Testis (tissue), 3 donors: ENCODE results near the gene CTAG2. TPM values are rescaled to one million over a fixed set of nuclear protein-coding genes. Genes with fewer than 3 reads are reported as not detected.

Source experiments
- DNase-seq: peaks from one replicate; pipeline ENCODE4 v3.0.0-alpha.2; 2019
- H3K27ac ChIP-seq, 2 donors: fragments of 200-600 bp; sonication (generic); one replicate each; pipeline ENCODE4 v1.5.1; 2019
- H3K27me3 ChIP-seq: fragments of 200-600 bp; sonication (generic); one replicate; pipeline ENCODE4 v1.5.1; 2019
- H3K36me3 ChIP-seq: fragments of 200-600 bp; sonication (generic); one replicate; pipeline ENCODE4 v1.5.1; 2017; ENCODE audit warnings: low read depth; ENCODE audit errors: missing control alignments
- H3K4me1 ChIP-seq: fragments of 200-600 bp; sonication (generic); one replicate; pipeline ENCODE4 v1.5.1; 2019
- H3K4me3 ChIP-seq, 2 donors: fragments of 200-600 bp; sonication (generic); one replicate each; pipeline ENCODE4 v1.5.1; 2017 to 2019
- H3K9me3 ChIP-seq: fragments of 200-600 bp; sonication (generic); one replicate; pipeline ENCODE4 v1.5.1; 2017
- CTCF ChIP-seq, 3 experiments: fragments of 450-650 bp in 2 of 3; fragments of 200-600 bp in 1 of 3; sonication (generic) in 1 of 3; IDR thresholded peaks; one replicate each; pipeline ENCODE4 v1.5.1; 2016 to 2019; ENCODE audit warnings: antibody characterized with exemption in 3 of 3, mild to moderate bottlenecking in 2 of 3, moderate library complexity in 1 of 3
- POLR2A ChIP-seq: fragments of 450-650 bp; IDR thresholded peaks from one replicate; pipeline ENCODE4 v1.6.1; 2017; ENCODE audit warnings: antibody characterized with exemption, mild to moderate bottlenecking, moderate library complexity
- whole genome bisulfite sequencing, 2 donors: methylation state at CpG; one replicate each; pipeline ENCODE4 v1.1.5; 2018; 5-methylcytosine and 5-hydroxymethylcytosine counted together
- intact Hi-C: fragments of 100-400 bp; cut with DNase I; formaldehyde crosslinking; loops from one replicate; pipeline ENCODE4 v1.15.1; 2023; ENCODE audit warnings: low total_unique reads
- polyA plus RNA-seq: library from polyadenylated mRNA; stranded (reverse); fragments of 350-450 nt; fragmentation: Illumina TruSeq; extraction: RNeasy Lipid Tissue Mini Kit (QIAGEN cat#74804); gene quantifications from one replicate; pipeline ENCODE4 v1.2.3, GENCODE V29; 2014; ENCODE audit warnings: low read depth, low replicate concordance; ENCODE audit not compliant: insufficient read depth
- total RNA-seq, 2 donors: library from RNA; depleted of rRNA; stranded (reverse); fragments of >200 nt; gene quantifications; one replicate each; pipeline ENCODE4 v1.2.3, GENCODE V29; 2016

The CTAG2 gene
- total and polyA plus RNA-seq, 3 donors from 2014 or later = 8.4 to 27.6 (median 17.3) TPM

GRCh38 chrX:154658187-154658586, 4.8 kb upstream of the CTAG2 start:
- no peaks in the 10 kb centered on the region for H3K27me3 ChIP-seq
- DNase-seq = no peak
- H3K9me3 ChIP-seq = no peaks in the 10 kb centered on the region
- no peak overlapping the region for H3K4me3 ChIP-seq
- TF ChIP-seq CTCF (IDR thresholded peaks at IDR 0.05) (no peak), POLR2A (no peak)
- no peaks in the 10 kb centered on the region for H3K4me1 ChIP-seq
- H3K36me3 ChIP-seq = no peaks in the 10 kb centered on the region
- 98% methylated on average over 7 of the region's 12 CpGs; no CpG with 5 or more reads in 1 of the 2 donors for WGBS, 2 donors
- intact Hi-C loops = no loop called here
- H3K27ac ChIP-seq = no peak overlapping the region

- no peak for DNase-seq
- TF ChIP-seq CTCF (IDR thresholded peaks at IDR 0.05) (no peak), POLR2A (no peak)
- H3K9me3 ChIP-seq = no peaks in the 10 kb centered on the region
These were observed 3.9 kb upstream of the CTAG2 start for GRCh38 chrX:154657226-154657805.

GRCh38 chrX:154655786-154656185, 2.4 kb upstream of the CTAG2 start:
- Histone ChIP-seq H3K27ac (no peak overlapping the region), H3K27me3 (no peaks in the 10 kb centered on the region), H3K4me1 (no peaks in the 10 kb centered on the region), H3K9me3 (no peaks in the 10 kb centered on the region), H3K36me3 (no peaks in the 10 kb centered on the region), H3K4me3 (no peak overlapping the region)
- TF ChIP-seq CTCF (IDR thresholded peaks at IDR 0.05) (no peak), POLR2A (no peak)
- DNase-seq = no peak
- intact Hi-C loops = no loop called here
- WGBS, 2 donors = 94 to 100% methylated on average over 2 to 11 of the region's 11 CpGs

More at GRCh38 chrX:154657226-154657805, 3.9 kb upstream of the CTAG2 start:
- intact Hi-C loops = no loop called here
- Histone ChIP-seq H3K4me3 (no peak overlapping the region), H3K27ac (no peak overlapping the region), H3K27me3 (no peaks in the 10 kb centered on the region), H3K4me1 (no peaks in the 10 kb centered on the region), H3K36me3 (no peaks in the 10 kb centered on the region)
- 86 to 90% methylated on average over 13 to 15 of the region's 15 CpGs for WGBS, 2 donors

- Histone ChIP-seq H3K36me3 (no peaks in the 10 kb centered on the region), H3K4me1 (no peaks in the 10 kb centered on the region), H3K4me3 (no peak overlapping the region), H3K9me3 (no peaks in the 10 kb centered on the region), H3K27me3 (no peaks in the 10 kb centered on the region), H3K27ac (no peak overlapping the region)
- DNase-seq = no peak
- intact Hi-C loops = no loop called here
- WGBS, 2 donors = 71 to 86% methylated on average over 1 to 6 of the region's 6 CpGs
- TF ChIP-seq POLR2A (no peak), CTCF (IDR thresholded peaks at IDR 0.05) (no peak)
These were observed 2.0 kb upstream of the CTAG2 start for GRCh38 chrX:154655346-154655745.

- TF ChIP-seq CTCF (IDR thresholded peaks at IDR 0.05) = no peak
- no peak for TF ChIP-seq POLR2A
- intact Hi-C loops = no loop called here
These were observed 1.5 kb upstream of the CTAG2 start for GRCh38 chrX:154654925-154655324.

More at GRCh38 chrX:154654925-154655324, 1.5 kb upstream of the CTAG2 start:
- WGBS, 2 donors = 73 to 85% methylated on average over 4 to 15 of the region's 15 CpGs
- Histone ChIP-seq H3K4me1 (no peaks in the 10 kb centered on the region), H3K36me3 (no peaks in the 10 kb centered on the region), H3K4me3 (no peak overlapping the region), H3K27ac (no peak overlapping the region), H3K27me3 (no peaks in the 10 kb centered on the region), H3K9me3 (no peaks in the 10 kb centered on the region)
- DNase-seq = no peak
